Nucleus accumbens (tissue), 56 donors: ENCODE results near the gene PROB1.
"Not testable (repeated sequence)": the region's sequence is repeated elsewhere in the genome, so short reads cannot be mapped to it uniquely, and the experiment has no call there.

Experiments used
- DNase-seq, 56 donors: peaks; one replicate each; lab custom pipeline; 2025; lab: John Stamatoyannopoulos, UW

Gene PROB1

DNA sequence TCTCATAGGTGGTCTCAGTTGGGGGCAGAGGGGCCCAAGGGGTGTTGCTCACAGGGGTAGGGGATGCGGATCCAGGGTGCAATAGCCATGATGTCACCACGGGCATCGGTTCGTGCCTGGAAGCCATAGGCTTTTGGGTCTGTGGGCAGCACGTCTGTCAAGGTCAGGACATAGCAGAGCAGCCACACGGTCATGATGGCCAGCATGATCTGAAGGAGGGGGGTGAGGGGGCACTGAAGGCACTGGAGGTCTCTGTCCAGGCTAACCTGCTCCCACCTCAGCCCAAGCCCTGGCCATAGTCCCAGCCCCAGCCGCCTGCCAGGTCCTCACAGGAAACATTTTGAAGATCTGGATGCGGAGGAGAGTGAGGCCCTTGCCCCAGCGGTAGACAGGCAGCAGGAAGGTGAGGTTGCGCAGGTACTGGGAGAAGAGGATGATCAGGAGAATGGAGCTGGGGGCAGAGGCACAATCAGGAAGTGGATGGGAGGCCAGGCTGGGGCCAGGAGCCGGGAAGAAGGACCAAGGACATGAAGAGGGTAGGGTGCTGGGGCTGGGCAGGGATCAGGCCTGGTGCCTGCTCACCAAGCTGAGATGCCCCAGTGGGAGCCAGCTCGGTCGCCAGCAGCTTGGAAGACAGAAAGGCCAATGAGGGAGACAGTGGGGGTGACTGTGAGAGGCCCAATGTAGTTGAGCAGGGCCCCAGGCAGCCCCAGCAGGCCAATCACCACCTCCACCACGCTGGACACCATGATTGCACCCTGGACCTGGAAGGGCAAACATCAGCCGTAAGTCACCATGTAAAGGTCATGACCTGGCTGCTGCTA is 15.1 kb downstream of the PROB1 start:
- DNase-seq: no peak

DNA sequence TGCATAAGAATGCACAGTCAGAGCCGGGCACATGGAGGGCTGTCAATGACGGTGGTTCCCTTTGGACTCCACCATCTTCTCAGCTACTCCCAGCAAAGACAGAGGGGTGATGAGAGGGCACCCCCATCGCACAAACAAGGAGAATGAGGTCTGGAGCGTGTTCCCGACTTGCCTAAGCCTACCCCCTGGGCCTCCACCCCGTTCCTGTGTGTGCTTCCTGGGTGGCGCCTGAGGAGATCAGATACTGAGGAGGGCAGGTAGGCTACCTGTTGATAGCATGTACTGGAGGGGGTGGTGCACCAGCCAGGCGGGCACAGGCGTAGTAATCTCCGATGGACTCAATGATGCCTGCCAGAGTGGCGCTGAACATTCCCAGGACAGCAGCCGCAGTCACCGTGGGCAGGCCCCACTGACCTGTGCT is 16.0 kb downstream of the PROB1 start:
- no peak for DNase-seq

DNA sequence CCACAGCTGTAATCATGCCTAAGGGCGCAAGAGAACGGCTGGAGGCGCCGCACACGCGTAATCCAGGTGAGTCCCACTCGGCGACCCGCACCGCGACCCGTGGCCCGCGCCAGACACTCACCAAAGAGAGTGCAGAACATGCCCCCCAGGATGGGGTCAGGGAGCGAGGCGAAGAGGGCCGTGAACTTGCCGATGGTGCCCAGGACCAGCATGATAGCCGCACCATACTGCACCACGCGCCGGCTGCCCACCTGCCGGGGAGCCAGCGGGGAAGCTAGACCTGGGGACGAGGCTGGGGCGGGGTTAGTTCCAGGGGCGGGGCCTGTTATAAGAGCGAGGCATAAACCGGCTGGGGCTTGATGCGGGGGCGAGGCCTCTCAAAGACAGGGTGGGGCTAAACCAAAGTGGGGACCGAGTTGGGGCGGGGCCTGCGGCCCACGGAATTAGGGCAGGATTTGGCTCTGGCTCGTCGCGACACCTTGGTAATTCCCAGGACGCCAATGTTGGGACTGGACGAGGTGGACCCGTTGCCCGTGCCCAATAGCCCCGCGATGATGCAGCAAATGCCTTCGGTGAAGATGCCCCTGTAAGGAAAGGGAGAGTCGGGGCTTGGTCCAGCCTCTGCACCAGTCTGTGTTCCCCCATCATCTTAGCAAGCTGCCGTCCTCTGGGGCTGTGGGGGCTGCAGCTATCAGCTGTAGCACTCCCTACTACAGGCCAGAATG is 16.6 kb downstream of the PROB1 start:
- no peak for DNase-seq

DNA sequence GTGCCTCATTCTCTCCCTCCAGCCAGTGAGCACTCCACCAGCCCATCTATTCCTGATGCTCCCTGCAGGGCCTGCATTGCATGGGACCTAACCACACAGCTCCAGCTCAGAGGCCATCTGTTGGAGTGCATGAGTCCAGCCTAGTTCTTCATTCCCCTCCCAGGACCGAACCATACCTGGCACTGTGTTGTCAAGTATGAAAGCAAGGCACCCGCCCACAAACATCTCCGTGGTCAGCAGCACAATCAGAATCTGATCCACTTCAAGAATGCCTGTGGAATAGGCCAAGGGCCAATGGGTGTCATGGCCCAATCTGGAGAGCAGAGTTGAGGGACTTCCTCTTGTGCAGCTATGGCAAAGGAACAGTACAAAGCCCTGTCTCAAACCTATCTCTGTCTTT is 17.7 kb downstream of the PROB1 start:
- DNase-seq: no peak

DNA sequence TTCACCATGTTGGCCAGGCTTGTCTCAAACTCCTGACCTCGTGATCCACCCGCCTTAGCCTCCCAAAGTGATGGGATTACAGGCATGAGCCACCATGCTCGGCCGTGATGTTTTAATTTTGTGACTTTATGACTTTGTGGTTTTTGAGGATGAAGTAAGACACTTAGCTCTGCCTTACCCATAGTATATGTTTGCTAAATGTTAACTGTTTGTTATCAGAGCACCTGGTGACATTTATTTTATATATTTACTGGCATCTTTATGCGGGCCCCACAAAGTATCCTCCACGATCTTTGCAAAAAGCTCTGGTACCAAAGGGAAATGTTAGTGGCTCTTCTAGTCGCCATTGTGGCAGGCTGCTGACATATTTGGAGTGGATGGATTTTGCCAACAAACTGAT is 18.5 kb downstream of the PROB1 start:
- no peak for DNase-seq

DNA sequence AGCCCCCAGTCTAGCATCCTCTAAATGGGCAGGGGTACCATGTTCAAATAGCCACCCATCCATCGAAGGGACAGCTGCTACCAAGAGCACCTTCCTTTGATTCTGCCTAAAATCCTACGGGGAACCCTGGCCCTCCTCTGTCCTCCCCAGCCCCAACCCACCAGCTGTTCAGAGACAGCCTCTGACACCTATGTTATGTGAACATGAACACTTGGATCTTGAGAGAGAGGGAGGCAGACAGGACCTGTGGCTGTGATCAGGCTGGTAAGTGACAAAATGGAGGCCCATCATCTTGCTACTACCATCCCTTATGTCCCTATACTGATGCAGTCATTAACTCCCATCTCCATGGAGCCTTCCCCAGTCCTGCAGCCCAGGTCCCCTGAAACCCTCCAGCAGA is 20.0 kb downstream of the PROB1 start:
- no peak for DNase-seq

DNA sequence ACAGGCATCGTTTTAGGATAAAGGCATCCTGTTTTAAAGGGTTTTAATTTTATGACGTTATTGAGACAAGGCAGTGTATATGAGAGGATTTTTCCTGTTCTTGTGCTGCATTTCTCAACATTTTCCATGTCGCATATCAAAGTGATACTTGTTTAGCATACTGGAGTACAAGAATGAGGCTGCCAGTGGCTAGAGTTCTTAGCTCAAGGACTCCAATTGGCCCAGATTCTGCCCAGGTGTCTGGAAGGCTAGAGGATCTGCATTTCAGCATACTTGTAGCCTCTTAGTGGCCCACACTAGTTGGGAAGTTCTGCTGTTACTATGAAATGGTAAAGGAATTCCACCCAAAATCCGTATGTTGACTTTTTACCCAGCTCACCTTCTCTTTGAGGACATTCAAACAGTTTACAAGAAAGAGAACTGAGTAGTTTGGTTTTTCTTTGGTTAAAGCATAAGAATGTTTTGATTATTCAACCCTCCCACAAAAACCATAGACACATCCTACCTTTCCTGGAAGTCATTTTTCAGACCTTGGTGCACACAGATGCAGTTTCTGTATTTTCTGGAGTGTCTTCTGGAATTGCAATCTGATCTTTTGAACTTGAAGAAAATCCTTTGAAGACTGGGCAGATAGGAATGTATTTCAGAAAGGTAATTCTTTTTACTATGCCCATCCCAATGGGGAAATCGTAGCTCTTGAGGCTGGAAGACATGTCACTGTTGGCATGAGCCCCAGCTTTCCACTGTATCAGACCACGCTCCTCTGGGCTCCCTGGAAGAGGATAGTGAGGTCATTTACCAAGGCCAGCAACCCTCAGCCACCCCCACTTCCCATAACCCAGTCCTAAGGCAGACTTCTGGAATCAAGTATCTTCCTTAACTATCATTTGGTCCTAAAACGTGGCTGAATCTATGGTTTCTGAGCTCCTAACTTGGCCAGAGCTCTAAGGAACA is 23.1 kb downstream of the PROB1 start:
- no peak for DNase-seq

DNA sequence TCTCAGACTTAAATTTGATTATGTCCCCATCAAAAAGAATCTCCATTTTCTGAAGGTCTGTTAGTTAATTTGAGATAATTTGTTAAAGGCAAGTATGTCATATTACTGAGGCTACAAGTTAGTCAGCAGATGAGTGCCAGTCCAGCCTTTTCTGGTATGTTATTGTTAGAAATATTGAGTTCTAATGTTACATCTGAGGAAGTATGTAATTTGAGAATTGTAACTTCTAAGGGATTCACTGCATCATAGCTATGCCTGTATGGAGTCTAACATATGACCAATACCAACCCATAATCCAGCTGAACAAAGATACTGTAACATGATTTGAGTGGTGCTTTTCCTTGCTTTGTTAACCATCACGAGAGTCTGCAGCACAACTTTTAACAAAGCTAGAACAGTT is 25.7 kb downstream of the PROB1 start:
- no peak for DNase-seq

DNA sequence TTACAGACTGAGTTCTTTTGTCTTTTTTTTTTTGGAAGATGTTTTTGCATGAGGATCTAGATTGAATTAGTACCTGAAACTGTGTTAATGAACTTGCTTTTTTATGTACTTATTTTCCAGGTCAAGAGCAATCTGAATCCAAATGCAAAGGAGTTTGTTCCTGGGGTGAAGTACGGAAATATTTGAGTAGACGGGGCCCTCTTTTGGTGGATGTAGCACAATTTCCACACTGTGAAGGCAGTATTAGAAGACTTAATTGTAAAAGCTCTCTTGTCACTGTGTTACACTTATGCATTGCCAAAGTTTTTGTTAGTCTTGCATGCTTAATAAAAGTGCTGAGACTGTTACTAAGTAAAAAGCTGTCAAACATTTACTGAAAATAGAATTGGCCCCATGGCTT is 26.3 kb downstream of the PROB1 start:
- no peak for DNase-seq

DNA sequence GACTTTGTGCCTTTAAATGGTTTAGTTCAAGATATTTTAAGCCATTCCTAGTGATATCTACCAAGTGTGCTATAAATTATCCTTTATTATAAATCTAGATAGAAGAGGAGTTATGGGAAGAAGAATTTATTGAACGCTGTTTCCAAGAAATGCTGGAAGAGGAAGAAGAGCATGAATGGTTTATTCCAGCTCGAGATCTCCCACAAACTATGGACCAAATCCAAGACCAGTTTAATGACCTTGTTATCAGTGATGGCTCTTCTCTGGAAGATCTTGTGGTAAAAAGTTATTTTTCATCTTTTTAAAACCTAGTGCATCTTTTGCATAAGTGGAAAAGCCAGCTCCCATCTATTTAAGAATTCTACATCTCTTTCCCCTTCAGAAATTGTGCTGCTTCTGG is 30.4 kb downstream of the PROB1 start:
- no peak for DNase-seq

DNA sequence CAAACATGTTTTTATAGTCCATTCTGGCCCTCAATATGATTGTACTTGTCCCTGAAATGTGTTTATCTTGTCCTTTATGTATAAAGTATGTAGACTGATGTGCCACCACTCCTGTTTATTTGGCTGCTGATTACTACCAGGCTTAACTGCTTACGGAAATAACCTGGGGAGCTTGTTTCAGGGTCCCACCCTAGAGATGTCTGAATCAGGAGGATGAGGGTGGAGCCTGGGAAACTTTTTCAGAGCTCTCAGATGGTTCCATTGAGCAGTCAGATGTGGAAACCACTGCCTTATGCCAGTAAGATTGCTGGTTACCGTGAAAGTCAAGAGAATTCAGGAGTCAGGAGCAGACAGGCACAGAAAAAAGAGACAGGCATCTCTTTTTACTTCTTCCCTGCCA is 31.0 kb downstream of the PROB1 start:
- DNase-seq: no peak

DNA sequence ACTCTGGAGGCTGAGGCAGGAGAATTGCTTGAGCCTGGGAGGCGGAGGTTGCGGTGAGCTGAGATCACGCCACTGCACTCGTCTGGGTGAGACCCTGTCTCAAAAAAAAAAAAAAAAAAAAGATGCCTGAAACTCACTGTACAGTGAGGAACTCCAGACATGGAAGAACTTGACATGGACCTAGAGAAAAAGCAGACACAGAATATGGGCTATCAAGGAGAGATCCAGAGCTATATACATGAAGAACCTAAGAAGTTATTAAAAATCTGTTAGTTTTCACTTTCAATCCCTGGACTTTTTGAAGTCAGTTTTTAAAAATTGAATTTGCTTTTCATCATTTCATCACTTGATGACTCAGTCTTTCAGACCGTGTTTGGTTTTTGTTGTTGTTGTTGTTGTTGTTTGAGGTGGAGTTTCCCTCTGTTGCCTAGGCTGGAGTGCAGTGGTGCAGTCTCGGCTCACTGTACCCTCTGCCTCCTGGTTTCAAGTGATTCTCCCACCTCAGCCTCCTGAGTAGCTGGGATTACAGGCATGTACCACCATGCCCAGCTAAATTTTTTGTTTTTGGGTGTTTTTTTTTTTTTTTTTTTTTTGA is 33.0 kb downstream of the PROB1 start:
- no peak for DNase-seq

DNA sequence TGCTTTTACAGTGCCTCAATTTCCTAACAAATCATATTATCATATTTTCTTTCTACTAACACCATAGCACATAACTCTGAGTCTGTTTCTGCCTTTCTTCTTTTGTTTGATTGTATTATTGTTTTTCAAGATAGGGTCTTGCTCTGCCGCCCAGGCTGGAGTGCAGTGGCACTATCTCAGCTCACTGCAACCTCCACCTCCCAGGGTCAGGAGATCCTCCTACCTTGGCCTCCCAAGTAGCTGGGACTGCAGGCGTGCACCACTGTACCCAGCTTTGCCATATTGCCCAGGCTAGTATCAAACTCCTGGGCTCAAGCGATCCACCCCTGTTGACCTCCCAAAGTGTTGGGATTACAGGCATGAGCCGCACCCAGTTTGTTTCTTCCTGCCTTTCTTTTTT is 34.5 kb downstream of the PROB1 start:
- DNase-seq: no peak

DNA sequence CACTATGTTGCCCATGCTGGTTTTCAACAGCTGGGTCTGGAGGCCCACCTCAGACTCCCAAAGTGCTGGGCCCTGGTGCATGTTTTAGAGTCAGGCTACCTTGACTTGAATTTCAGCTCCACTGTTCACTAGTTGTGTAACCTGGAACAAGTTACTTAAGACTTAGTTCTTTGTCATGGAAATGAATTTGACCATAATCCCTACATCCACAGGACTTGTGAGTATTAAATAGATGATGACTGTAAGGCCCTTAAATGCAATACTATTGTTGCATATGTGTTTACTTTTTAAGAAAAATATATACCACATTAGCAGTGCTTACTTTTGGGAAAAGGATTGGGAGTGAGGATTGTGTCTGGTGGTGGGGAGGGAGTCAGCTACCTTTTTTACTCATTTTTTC is 36.8 kb downstream of the PROB1 start:
- no peak for DNase-seq

DNA sequence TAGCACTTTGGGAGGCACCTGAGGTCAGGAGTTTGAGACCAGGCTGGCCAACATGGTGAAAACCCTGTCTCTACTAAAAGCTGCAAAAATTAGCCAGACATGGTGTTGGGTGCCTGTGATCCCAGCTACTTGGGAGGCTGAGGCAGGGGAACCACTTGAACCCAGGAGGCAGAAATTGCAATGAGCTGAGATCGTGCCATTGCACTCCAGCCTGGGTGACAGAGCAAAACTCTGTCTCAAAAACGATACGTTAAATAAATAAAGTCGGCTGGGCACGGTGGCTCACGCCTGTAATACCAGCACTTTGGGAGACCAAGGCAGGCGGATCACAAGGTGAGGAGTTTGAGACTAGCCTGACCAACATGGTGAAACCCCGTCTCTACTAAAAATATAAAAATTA is 39.0 kb downstream of the PROB1 start:
- DNase-seq: not testable (repeated sequence)

DNA sequence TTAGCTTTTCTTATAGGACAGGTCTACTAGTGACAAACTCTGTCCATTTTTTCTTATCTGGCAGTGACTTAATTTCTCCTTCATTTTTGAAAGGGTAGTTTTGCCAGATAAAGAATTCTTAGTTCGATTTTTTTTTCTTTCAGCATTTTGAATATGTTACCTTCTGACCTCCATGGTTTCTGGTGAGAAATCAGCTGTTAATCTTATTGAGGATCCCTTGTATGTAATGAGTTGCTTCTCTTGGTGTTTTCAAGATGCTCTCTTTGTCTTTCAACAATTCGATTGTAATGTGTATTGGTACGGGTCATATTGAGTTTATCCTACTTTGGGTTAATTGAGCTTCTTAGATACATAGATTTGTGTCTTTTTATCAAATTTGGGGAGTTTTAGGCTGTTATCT is 40.7 kb downstream of the PROB1 start:
- no peak for DNase-seq

DNA sequence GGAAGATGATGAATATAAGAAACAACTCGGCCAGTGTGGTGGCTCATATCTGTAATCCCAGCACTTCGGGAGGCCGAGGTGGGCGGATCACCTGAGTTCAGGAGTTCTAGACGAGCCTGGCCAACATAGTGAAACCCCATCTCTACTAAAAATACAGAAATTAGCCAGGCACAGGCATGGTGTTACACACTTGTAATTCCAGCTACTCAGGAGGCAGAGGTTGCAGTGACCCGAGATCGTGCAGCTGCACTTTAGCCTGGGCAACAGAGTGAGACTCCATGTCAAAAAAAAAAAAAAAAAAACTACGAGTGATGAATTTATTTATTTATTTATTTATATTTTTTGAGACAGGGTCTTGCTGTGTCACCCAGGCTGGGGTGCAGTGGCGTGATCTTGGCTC is 47.0 kb downstream of the PROB1 start:
- DNase-seq: not testable (repeated sequence)

DNA sequence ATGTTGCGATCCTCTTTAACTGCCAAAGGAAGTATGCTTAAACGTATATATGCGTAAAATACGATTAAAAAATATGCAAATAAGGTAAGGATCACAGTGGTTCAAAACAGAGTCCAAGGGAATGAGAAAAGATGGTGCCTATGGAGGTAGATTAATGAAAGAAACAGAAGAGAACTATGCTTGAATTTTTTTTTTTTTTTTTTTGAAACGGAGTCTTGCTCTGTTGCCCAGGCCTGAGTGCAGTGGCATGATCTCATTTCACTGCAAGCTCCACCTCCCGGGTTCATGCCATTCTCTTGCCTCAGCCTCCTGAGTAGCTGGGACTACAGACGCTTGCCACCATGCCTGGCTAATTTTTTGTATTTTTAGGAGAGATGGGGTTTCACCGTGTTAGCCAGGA is 49.5 kb downstream of the PROB1 start:
- DNase-seq: not testable (repeated sequence)

DNA sequence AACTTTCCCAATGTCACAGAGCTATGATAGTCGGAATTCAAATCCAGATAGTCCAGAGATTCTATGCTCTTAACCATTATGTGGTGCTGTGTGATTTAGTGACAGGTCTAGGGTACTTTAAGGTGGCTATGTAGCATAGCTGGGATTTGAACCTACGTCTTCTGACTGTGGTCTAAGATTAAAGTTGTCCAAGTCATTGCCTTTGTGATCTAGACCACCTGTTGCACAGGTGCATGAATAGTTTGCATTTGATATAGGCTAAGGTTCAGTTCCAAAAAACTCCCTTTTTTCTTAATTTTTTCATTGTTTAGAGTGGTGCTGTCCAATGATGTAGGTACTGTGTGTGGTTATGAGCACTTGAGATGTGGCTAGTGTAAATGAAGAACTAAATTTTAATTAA is 50.7 kb downstream of the PROB1 start:
- no peak for DNase-seq

DNA sequence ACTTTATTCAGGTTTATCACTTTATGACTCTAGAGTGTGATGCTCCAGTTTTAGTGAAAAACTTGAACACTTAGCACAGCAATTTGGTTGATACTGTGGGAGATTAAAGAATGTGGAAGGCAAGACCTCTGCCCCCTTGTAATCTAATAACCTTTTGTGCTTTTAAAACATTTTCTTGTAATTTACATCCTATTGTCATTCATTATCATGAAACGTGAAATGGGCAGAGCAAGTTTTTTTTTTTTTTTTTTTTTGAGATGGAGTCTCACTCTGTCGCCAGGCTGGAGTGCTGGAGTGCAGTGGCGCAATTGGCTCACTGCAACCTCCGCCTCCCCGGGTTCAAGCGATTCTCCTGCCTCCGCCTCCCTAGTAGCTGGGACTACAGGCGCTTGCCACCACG is 51.4 kb downstream of the PROB1 start:
- no peak for DNase-seq

DNA sequence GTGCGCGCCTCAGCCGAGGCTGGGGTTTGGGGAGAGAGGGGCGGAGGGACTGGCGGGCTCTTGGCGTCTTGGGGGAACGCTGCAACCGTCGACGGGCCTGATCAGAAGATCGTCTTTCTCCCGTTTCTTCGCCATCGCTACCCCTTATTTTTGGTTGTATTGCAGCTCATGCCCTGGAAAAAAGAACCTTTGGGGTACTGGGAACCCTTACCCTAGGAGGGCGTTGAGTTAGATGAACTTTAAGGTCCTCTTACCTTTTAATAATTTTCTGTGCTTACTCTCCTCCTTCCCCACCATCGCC is 52.5 kb downstream of the PROB1 start:
- no peak for DNase-seq
